ENCODE measurements around the gene IL1A. TPM values are rescaled to one million over a fixed set of nuclear protein-coding genes. Genes with fewer than 3 reads are reported as not detected.

The IL1A gene
- total RNA-seq: 86.3 and 90.0 TPM in 2 replicates

GRCh38 chr2:112784199-112785189 is at the start of gene IL1A:
Gene IL1A, minus strand, starts transcription at chr2:112784493. Its CDS starts 723 bp downstream, at chr2:112783770.

GRCh38 chr2:112764071-112765044 is 19.9 kb downstream of the IL1A start, which contains the start of gene CKAP2L:
Gene CKAP2L, minus strand, starts transcription at chr2:112764609. Its CDS starts 11 bp downstream, at chr2:112764598.

Other genes with a start within 250 kb of the IL1A start
- gene POLR1B, start 242.0 kb downstream of the IL1A start, total RNA-seq: 13.4 and 26.4 TPM in 2 replicates
- gene CHCHD5, start 199.9 kb downstream of the IL1A start, total RNA-seq: 5.5 and 6.5 TPM in 2 replicates
- 94.7 and 471 TPM in 2 replicates for gene SLC20A1, start 138.6 kb downstream of the IL1A start, total RNA-seq
- gene NT5DC4, start 63.5 kb downstream of the IL1A start, total RNA-seq: not detected in 2 replicates
- gene CKAP2L, start 19.9 kb downstream of the IL1A start, total RNA-seq: 2.1 and 15.4 TPM in 2 replicates
- 159 and 281 TPM in 2 replicates for gene IL1B, start 52.3 kb upstream of the IL1A start, total RNA-seq
- gene IL37, start 126.7 kb upstream of the IL1A start, total RNA-seq: not detected in 2 replicates
- not detected in 2 replicates for gene IL36G, start 193.5 kb upstream of the IL1A start, total RNA-seq
- gene IL36A, start 221.0 kb upstream of the IL1A start, total RNA-seq: not detected in 2 replicates

Data from smooth muscle cell of the umbilical artery (primary cell).